Measurements from ENCODE around the gene XIRP1.

GRCh38 chr3:39191111-39191510 is 1.3 kb downstream of the XIRP1 start:
- TF ChIP-seq, protein P1, sequence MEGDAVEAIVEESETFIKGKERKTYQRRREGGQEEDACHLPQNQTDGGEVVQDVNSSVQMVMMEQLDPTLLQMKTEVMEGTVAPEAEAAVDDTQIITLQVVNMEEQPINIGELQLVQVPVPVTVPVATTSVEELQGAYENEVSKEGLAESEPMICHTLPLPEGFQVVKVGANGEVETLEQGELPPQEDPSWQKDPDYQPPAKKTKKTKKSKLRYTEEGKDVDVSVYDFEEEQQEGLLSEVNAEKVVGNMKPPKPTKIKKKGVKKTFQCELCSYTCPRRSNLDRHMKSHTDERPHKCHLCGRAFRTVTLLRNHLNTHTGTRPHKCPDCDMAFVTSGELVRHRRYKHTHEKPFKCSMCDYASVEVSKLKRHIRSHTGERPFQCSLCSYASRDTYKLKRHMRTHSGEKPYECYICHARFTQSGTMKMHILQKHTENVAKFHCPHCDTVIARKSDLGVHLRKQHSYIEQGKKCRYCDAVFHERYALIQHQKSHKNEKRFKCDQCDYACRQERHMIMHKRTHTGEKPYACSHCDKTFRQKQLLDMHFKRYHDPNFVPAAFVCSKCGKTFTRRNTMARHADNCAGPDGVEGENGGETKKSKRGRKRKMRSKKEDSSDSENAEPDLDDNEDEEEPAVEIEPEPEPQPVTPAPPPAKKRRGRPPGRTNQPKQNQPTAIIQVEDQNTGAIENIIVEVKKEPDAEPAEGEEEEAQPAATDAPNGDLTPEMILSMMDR (conservative IDR thresholded peaks at IDR 0.05; ENCODE audit: low read length): no peak
- no peak for TF ChIP-seq EZH2phosphoT487 (IDR thresholded peaks at IDR 0.05; ENCODE audit: borderline replicate concordance, low read depth, low read length)
